Large intestine (tissue), 3 donors: Measurements from ENCODE around the gene GAD2. TPM values are rescaled to one million over a fixed set of nuclear protein-coding genes. Genes with fewer than 3 reads are reported as not detected.

Experiments used
- DNase-seq, 2 donors: peaks; one replicate each; pipeline versions ENCODE4 v3.0.0 to v3.0.0-alpha.2; 2013
- H3K27ac ChIP-seq: one replicate; pipeline ENCODE4 v1.5.1; 2013; ENCODE audit warnings: low read length
- H3K27me3 ChIP-seq: 2 replicates; pipeline ENCODE4 v1.6.1; 2013; ENCODE audit warnings: low read length; ENCODE audit not compliant: control insufficient read depth, insufficient read depth
- H3K36me3 ChIP-seq: 2 replicates; pipeline ENCODE4 v1.6.1; 2013; ENCODE audit warnings: low read length; ENCODE audit not compliant: control insufficient read depth, insufficient read depth
- H3K4me1 ChIP-seq: one replicate; pipeline ENCODE4 v1.6.1; 2013; ENCODE audit warnings: low read length; ENCODE audit not compliant: control insufficient read depth, insufficient read depth
- H3K4me3 ChIP-seq: one replicate; pipeline ENCODE4 v1.5.1; 2013; ENCODE audit warnings: low read length
- H3K9me3 ChIP-seq: one replicate; pipeline ENCODE4 v1.6.1; 2013; ENCODE audit warnings: mild to moderate bottlenecking, low read depth, low read length, moderate library complexity; ENCODE audit not compliant: control insufficient read depth
- WGBS: methylation state at CpG from one replicate; pipeline ENCODE4 v1.1.5; 2013; ENCODE audit warnings: low lambda C conversion rate; ENCODE audit not compliant: insufficient coverage; 5-methylcytosine and 5-hydroxymethylcytosine counted together
- polyA plus RNA-seq: library from polyadenylated mRNA; unstranded; fragments of 120-200 nt; gene quantifications from one replicate; pipeline ENCODE4 v1.2.1, GENCODE V29; 2013

The GAD2 gene
- polyA plus RNA-seq, 1 donor: 1.7 TPM

DNA sequence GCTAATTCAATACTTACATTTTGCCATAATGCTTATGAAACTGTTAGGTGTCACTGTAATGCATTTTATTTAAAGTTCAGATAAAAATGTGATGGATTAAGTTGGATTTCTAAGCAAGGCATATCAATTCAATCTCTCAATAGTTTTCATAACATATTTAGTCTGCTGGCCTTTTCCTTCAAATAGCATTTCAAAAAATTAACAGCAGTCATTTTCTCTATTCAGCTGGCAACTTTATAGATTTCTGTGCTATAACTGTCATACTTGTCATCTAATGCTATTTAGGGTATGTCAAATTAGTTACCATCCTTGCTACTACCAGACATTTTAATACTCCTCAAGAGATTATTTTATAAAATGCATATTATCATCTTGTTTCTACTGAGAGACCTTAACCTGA, 4.3 kb downstream of the GAD2 start:
- H3K36me3 ChIP-seq: no peaks in the 10 kb centered on the region
- no peaks in the 10 kb centered on the region for H3K4me1 ChIP-seq
- H3K27me3 ChIP-seq: peaks cover 71% of the 10 kb centered on the region
- H3K27ac ChIP-seq: no peak overlapping the region
- no peak for DNase-seq
- H3K9me3 ChIP-seq: peaks cover 5% of the 10 kb centered on the region
- H3K4me3 ChIP-seq: no peak overlapping the region

DNA sequence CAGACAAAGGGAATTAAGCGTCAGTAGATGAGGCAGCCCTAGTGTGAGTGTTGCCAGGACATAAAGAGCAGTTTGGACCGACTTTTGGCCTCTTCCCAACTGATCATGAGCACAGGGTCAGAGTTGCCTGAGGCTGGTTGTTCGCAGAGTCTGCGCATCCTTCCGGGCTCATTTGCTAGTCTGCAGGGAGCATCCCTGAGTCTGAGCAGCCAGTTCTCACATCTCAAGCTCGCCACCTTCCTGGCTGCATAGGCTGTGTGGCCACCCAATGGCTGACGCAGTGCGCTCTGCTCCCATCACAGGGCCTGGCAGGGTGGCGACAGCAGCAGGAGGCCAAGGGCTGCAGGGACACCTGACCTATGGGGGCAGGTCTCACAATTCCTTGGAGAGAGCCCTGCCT, 5.0 kb downstream of the GAD2 start:
- Histone ChIP-seq H3K27ac (no peak overlapping the region), H3K9me3 (peaks cover 3% of the 10 kb centered on the region), H3K27me3 (peaks cover 70% of the 10 kb centered on the region), H3K4me1 (no peaks in the 10 kb centered on the region), H3K36me3 (no peaks in the 10 kb centered on the region), H3K4me3 (no peak overlapping the region)
- no CpG with 5 or more reads among the region's 9 CpGs for WGBS
- DNase-seq: no peak

DNA sequence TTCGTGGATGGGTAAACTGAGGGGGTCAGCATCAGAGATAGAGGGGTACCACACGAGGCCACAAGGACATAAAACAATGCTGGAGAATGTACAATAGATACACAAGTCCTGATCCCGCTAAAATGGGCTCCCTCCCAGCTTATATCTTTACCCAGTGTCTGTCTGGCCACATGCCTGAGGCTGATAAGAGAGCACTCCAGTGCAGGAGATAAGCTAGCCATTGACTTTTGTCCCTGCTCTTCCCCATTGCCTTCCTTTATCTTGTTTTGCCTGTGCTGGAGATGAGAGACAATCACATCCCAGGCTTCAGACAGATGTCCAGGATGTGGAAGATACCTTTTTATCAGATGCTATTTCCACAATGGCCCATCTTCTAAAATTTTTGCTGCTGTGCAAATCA, 6.0 kb downstream of the GAD2 start:
- Histone ChIP-seq H3K27me3 (peaks cover 60% of the 10 kb centered on the region), H3K4me1 (no peaks in the 10 kb centered on the region), H3K4me3 (no peak overlapping the region), H3K9me3 (no peaks in the 10 kb centered on the region), H3K27ac (no peak overlapping the region), H3K36me3 (no peaks in the 10 kb centered on the region)
- 0% methylated on average over 1 of the region's 3 CpGs for WGBS
- DNase-seq: no peak

DNA sequence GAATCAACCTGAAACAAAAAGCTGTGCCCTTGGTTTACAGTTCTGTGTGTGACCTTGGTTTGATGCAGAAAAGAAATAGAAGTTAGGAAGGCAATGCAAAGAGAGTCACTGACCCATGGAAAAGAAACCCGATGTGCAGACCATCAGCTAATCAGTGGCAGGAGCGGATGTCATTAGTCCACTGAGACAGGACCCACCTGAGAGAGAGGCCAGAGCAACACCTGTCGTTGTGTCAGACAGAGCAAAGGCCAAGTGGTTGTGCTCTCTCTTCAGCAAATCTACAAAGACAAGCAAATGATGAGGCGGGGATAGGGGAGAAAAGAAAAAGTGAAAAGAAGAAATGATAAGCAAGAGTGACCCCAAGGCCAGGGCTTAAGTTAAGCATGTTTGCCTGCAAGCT, 8.7 kb downstream of the GAD2 start:
- Histone ChIP-seq H3K27ac (no peak overlapping the region), H3K4me3 (no peak overlapping the region), H3K4me1 (no peaks in the 10 kb centered on the region), H3K9me3 (no peaks in the 10 kb centered on the region), H3K27me3 (peaks cover 36% of the 10 kb centered on the region), H3K36me3 (no peaks in the 10 kb centered on the region)
- 53% methylated on average over 2 of the region's 4 CpGs for WGBS
- DNase-seq: no peak

- Histone ChIP-seq H3K4me3 (no peak overlapping the region), H3K36me3 (no peaks in the 10 kb centered on the region), H3K9me3 (no peaks in the 10 kb centered on the region), H3K4me1 (no peaks in the 10 kb centered on the region), H3K27ac (no peak overlapping the region), H3K27me3 (peaks cover 18% of the 10 kb centered on the region)
- DNase-seq: no peak
- WGBS: no CpG with 5 or more reads among the region's 5 CpGs
These were observed 11.2 kb downstream of the GAD2 start for GRCh38 chr10:26227786-26228185.

DNA sequence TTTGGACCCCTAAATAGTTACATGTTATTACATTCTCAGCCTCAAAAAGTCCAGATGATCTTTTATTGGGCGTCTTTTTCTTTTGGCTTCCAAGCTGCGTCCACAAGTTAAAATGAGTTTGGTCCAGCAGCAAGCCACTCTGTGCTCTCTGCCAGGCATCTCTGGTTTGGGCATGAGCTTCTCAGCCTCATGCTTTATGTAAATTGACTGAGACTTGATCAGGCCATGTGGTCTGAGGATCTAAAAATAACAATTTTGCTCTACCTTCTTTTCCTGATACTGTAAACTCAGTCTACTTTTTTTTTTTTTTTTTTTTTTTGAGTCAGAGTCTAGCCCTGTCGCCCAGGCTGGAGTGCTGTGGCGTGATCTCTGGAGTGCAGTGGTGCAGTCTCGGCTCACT, 15.6 kb downstream of the GAD2 start:
- no peaks in the 10 kb centered on the region for H3K9me3 ChIP-seq
- H3K4me3 ChIP-seq: no peak overlapping the region
- H3K4me1 ChIP-seq: no peaks in the 10 kb centered on the region
- no CpG with 5 or more reads among the region's 5 CpGs for WGBS
- H3K36me3 ChIP-seq: no peaks in the 10 kb centered on the region
- no peaks in the 10 kb centered on the region for H3K27me3 ChIP-seq
- H3K27ac ChIP-seq: no peak overlapping the region
- no peak for DNase-seq

- H3K4me3 ChIP-seq: no peak overlapping the region
- no peaks in the 10 kb centered on the region for H3K4me1 ChIP-seq
- H3K27ac ChIP-seq: no peak overlapping the region
- 100% methylated on average over 4 of the region's 6 CpGs for WGBS
- H3K27me3 ChIP-seq: no peaks in the 10 kb centered on the region
- DNase-seq: no peak
- no peaks in the 10 kb centered on the region for H3K9me3 ChIP-seq
- no peaks in the 10 kb centered on the region for H3K36me3 ChIP-seq
These were observed 19.2 kb downstream of the GAD2 start for GRCh38 chr10:26235761-26236160.

GRCh38 chr10:26238378-26238777, 21.8 kb downstream of the GAD2 start:
- no peak for DNase-seq
- no peaks in the 10 kb centered on the region for H3K4me1 ChIP-seq
- H3K36me3 ChIP-seq: no peaks in the 10 kb centered on the region
- no peaks in the 10 kb centered on the region for H3K9me3 ChIP-seq
- no peaks in the 10 kb centered on the region for H3K27me3 ChIP-seq
- no peak overlapping the region for H3K27ac ChIP-seq
- no CpG with 5 or more reads among the region's 2 CpGs for WGBS
- no peak overlapping the region for H3K4me3 ChIP-seq

GRCh38 chr10:26242706-26243350, 26.3 kb downstream of the GAD2 start:
- 88% methylated on average over 1 of the region's 5 CpGs for WGBS
- no peaks in the 10 kb centered on the region for H3K27me3 ChIP-seq
- no peaks in the 10 kb centered on the region for H3K4me1 ChIP-seq
- H3K27ac ChIP-seq: no peak overlapping the region
- H3K9me3 ChIP-seq: no peaks in the 10 kb centered on the region
- DNase-seq: no peak
- H3K4me3 ChIP-seq: no peak overlapping the region
- no peaks in the 10 kb centered on the region for H3K36me3 ChIP-seq

DNA sequence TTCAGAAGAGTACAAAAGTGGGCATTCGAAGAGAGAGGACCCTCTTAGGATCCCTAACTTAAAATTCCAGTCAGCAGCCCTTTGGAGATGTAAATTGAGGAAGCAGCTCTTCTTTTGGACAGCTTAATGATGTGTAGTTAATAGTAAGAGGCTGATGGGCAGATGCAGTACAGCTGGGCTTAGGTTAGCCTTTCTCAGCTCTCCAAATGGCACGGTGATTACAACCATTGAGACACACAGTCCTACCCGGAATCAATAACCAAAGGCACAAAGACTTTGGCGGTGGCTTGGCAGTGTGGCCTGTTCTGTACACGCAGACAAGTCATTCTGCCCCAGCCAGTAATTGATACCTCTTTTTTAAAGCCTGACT, 26.8 kb downstream of the GAD2 start:
- Histone ChIP-seq H3K9me3 (no peaks in the 10 kb centered on the region), H3K4me3 (no peak overlapping the region), H3K27ac (no peak overlapping the region), H3K36me3 (no peaks in the 10 kb centered on the region), H3K27me3 (no peaks in the 10 kb centered on the region), H3K4me1 (no peaks in the 10 kb centered on the region)
- no peak for DNase-seq
- WGBS: no CpG with 5 or more reads among the region's 5 CpGs

GRCh38 chr10:26249681-26250080, 33.1 kb downstream of the GAD2 start:
- Histone ChIP-seq H3K4me3 (no peak overlapping the region), H3K27me3 (no peaks in the 10 kb centered on the region), H3K36me3 (no peaks in the 10 kb centered on the region), H3K27ac (no peak overlapping the region), H3K9me3 (no peaks in the 10 kb centered on the region), H3K4me1 (no peaks in the 10 kb centered on the region)
- no CpG with 5 or more reads among the region's 6 CpGs for WGBS
- DNase-seq: no peak
